Testis (tissue), 2 donors: ENCODE measurements around the gene MAPRE2.

Source experiments
- POLR2A ChIP-seq: fragments of 450-650 bp; IDR thresholded peaks from one replicate; pipeline ENCODE4 v1.6.1; 2017; ENCODE audit warnings: antibody characterized with exemption, mild to moderate bottlenecking, moderate library complexity
- TF ChIP-seq, protein P1 (sequence below), 3 experiments: fragments of 450-650 bp in 2 of 3; fragments of 200-600 bp in 1 of 3; sonication (generic) in 1 of 3; IDR thresholded peaks; one replicate each; pipeline ENCODE4 v1.5.1; 2016 to 2019; ENCODE audit warnings: antibody characterized with exemption in 3 of 3, mild to moderate bottlenecking in 2 of 3, moderate library complexity in 1 of 3

DNA sequence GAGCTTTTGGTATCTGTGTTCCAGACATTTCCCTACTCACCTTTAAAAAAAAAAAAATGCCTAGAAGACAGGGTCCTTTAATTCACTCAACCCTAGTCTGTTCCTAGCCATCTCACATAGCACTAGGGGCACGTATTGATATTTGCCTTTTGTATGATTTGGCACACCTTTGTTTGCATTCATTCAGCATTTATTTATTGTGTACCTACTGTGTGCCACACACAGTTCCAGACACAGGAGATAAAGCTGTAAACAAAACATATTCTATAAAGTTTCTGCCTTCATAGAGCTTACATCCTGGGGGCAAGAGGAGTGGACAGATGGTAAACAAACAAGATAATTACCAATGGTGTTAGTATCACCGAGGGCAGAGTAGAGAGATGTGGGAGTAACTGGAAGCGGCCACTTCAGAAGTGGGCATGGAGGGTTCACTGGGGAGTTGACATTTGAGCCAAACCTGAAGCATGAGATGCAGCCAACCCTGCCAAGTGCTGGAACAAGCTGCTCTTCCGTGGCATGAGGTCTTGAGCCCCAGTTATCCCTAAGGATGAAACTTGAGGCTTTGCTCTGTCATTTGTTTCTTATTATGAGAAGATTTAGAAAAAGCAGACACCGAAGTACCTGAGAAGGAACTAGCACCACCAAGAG, 18.2 kb downstream of the MAPRE2 start:
- TF ChIP-seq, protein P1, sequence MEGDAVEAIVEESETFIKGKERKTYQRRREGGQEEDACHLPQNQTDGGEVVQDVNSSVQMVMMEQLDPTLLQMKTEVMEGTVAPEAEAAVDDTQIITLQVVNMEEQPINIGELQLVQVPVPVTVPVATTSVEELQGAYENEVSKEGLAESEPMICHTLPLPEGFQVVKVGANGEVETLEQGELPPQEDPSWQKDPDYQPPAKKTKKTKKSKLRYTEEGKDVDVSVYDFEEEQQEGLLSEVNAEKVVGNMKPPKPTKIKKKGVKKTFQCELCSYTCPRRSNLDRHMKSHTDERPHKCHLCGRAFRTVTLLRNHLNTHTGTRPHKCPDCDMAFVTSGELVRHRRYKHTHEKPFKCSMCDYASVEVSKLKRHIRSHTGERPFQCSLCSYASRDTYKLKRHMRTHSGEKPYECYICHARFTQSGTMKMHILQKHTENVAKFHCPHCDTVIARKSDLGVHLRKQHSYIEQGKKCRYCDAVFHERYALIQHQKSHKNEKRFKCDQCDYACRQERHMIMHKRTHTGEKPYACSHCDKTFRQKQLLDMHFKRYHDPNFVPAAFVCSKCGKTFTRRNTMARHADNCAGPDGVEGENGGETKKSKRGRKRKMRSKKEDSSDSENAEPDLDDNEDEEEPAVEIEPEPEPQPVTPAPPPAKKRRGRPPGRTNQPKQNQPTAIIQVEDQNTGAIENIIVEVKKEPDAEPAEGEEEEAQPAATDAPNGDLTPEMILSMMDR (IDR thresholded peaks at IDR 0.05) = no peak
- TF ChIP-seq POLR2A = no peak
